ENCODE results near the gene TRPT1. TPM values are rescaled to one million over a fixed set of nuclear protein-coding genes. Genes with fewer than 3 reads are reported as not detected.

TRPT1 gene
- total and polyA plus RNA-seq, 2 experiments from 2014 or later: 50.7 to 66.0 TPM

- H3K9me3 ChIP-seq (ENCODE audit: low read depth): no peaks in the 10 kb centered on the region
- H3K4me1 ChIP-seq (ENCODE audit: insufficient read depth): no peaks in the 10 kb centered on the region
- 88 to 90% methylated on average over 11 to 14 of the region's 14 CpGs for WGBS, 2 experiments (ENCODE audit: low coverage in 1 of 2, low lambda C conversion rate in 2 of 2, missing lambda C conversion rate in 2 of 2)
- H4K20me1 ChIP-seq (ENCODE audit: insufficient read depth): no peaks in the 10 kb centered on the region
- H3K9ac ChIP-seq: no peak overlapping the region
- no peak overlapping the region for H2AFZ ChIP-seq
- no peaks in the 10 kb centered on the region for H3K9me2 ChIP-seq (ENCODE audit: insufficient read depth)
- H3K27me3 ChIP-seq (replicated peaks; ENCODE audit: insufficient read depth): no peaks in the 10 kb centered on the region
- no peaks in the 10 kb centered on the region for H3F3A ChIP-seq (ENCODE audit: insufficient read depth)
- no peak for TF ChIP-seq EZH2 (IDR thresholded peaks at IDR 0.05; ENCODE audit: insufficient read depth, poor library complexity, severe bottlenecking)
- no peak for TF ChIP-seq EZH2phosphoT487 (IDR thresholded peaks at IDR 0.05; ENCODE audit: insufficient read depth, low read depth)
- no peak overlapping the region for H3K4me2 ChIP-seq (ENCODE audit: unreplicated experiment)
- no peaks in the 10 kb centered on the region for H3K36me3 ChIP-seq (ENCODE audit: low read depth)
- no peak for DNase-seq
- peaks cover 12% of the 10 kb centered on the region for H3K79me2 ChIP-seq (ENCODE audit: insufficient read depth)
- in situ Hi-C loops (cut with MboI): no loop called here
- H3K4me3 ChIP-seq: no peak overlapping the region
- H3K27ac ChIP-seq: no peak overlapping the region
These were observed 5.2 kb downstream of the TRPT1 start for GRCh38 chr11:64220798-64221197.

- 83 to 85% methylated on average over 12 to 16 of the region's 17 CpGs for WGBS, 2 experiments (ENCODE audit: low coverage in 1 of 2, low lambda C conversion rate in 2 of 2, missing lambda C conversion rate in 2 of 2)
- no peak for DNase-seq
These were observed 5.7 kb downstream of the TRPT1 start for GRCh38 chr11:64220271-64220670.

GRCh38 chr11:64219755-64220154, 6.2 kb downstream of the TRPT1 start:
- Histone ChIP-seq H3K4me3 (no peak overlapping the region), H2AFZ (no peak overlapping the region), H3K79me2 (ENCODE audit: insufficient read depth) (peaks cover 2% of the 10 kb centered on the region; the same call in 1 of the 2 replicates), H3K9me2 (ENCODE audit: insufficient read depth) (no peaks in the 10 kb centered on the region), H3K36me3 (ENCODE audit: low read depth) (no peaks in the 10 kb centered on the region), H3F3A (ENCODE audit: insufficient read depth) (peaks cover 5% of the 10 kb centered on the region), H3K9ac (no peak overlapping the region), H4K20me1 (ENCODE audit: insufficient read depth) (no peaks in the 10 kb centered on the region), H3K4me1 (ENCODE audit: insufficient read depth) (peaks cover 8% of the 10 kb centered on the region), H3K9me3 (ENCODE audit: low read depth) (no peaks in the 10 kb centered on the region), H3K27ac (no peak overlapping the region), H3K27me3 (replicated peaks; ENCODE audit: insufficient read depth) (no peaks in the 10 kb centered on the region), H3K4me2 (ENCODE audit: unreplicated experiment) (no peak overlapping the region)
- WGBS, 2 experiments (ENCODE audit: low coverage in 1 of 2, low lambda C conversion rate in 2 of 2, missing lambda C conversion rate in 2 of 2): 87 to 91% methylated on average over 10 of the region's 10 CpGs
- in situ Hi-C loops (cut with MboI): no loop called here
- TF ChIP-seq EZH2phosphoT487 (IDR thresholded peaks at IDR 0.05; ENCODE audit: insufficient read depth, low read depth): no peak
- no peak for TF ChIP-seq EZH2 (IDR thresholded peaks at IDR 0.05; ENCODE audit: insufficient read depth, poor library complexity, severe bottlenecking)
- DNase-seq: no peak

More at GRCh38 chr11:64220271-64220670, 5.7 kb downstream of the TRPT1 start:
- in situ Hi-C loops (cut with MboI): no loop called here
- Histone ChIP-seq H3K27ac (no peak overlapping the region), H3K79me2 (ENCODE audit: insufficient read depth) (peaks cover 7% of the 10 kb centered on the region), H3K36me3 (ENCODE audit: low read depth) (no peaks in the 10 kb centered on the region), H3K4me2 (ENCODE audit: unreplicated experiment) (no peak overlapping the region), H3F3A (ENCODE audit: insufficient read depth) (0 out of 2 replicates have a peak, but pooled peaks cover under 1% of the 10 kb centered on the region), H3K9ac (no peak overlapping the region), H3K4me1 (ENCODE audit: insufficient read depth) (peaks cover 4% of the 10 kb centered on the region), H3K9me3 (ENCODE audit: low read depth) (no peaks in the 10 kb centered on the region), H4K20me1 (ENCODE audit: insufficient read depth) (no peaks in the 10 kb centered on the region), H2AFZ (no peak overlapping the region), H3K9me2 (ENCODE audit: insufficient read depth) (no peaks in the 10 kb centered on the region), H3K4me3 (no peak overlapping the region), H3K27me3 (replicated peaks; ENCODE audit: insufficient read depth) (no peaks in the 10 kb centered on the region)
- no peak for TF ChIP-seq EZH2phosphoT487 (IDR thresholded peaks at IDR 0.05; ENCODE audit: insufficient read depth, low read depth)
- TF ChIP-seq EZH2 (IDR thresholded peaks at IDR 0.05; ENCODE audit: insufficient read depth, poor library complexity, severe bottlenecking): no peak

- TF ChIP-seq EZH2phosphoT487 (IDR thresholded peaks at IDR 0.05; ENCODE audit: insufficient read depth, low read depth) (no peak), EZH2 (IDR thresholded peaks at IDR 0.05; ENCODE audit: insufficient read depth, poor library complexity, severe bottlenecking) (no peak)
- WGBS, 2 experiments (ENCODE audit: low coverage in 1 of 2, low lambda C conversion rate in 2 of 2, missing lambda C conversion rate in 2 of 2): 73 to 76% methylated on average over 7 of the region's 7 CpGs
- no peak for DNase-seq
- Histone ChIP-seq H3K27me3 (replicated peaks; ENCODE audit: insufficient read depth) (no peaks in the 10 kb centered on the region), H3K79me2 (ENCODE audit: insufficient read depth) (no peaks in the 10 kb centered on the region), H3K4me1 (ENCODE audit: insufficient read depth) (peaks cover 11% of the 10 kb centered on the region), H3K27ac (no peak overlapping the region), H3K36me3 (ENCODE audit: low read depth) (no peaks in the 10 kb centered on the region), H4K20me1 (ENCODE audit: insufficient read depth) (no peaks in the 10 kb centered on the region), H3K9me3 (ENCODE audit: low read depth) (no peaks in the 10 kb centered on the region), H2AFZ (no peak overlapping the region), H3K4me3 (no peak overlapping the region), H3K9me2 (ENCODE audit: insufficient read depth) (no peaks in the 10 kb centered on the region), H3F3A (ENCODE audit: insufficient read depth) (peaks cover 10% of the 10 kb centered on the region), H3K9ac (no peak overlapping the region), H3K4me2 (ENCODE audit: unreplicated experiment) (no peak overlapping the region)
- in situ Hi-C loops (cut with MboI): no loop called here
These were observed 6.7 kb downstream of the TRPT1 start for GRCh38 chr11:64219354-64219684.

All from GM23248 (cell line).